GM21515 (cell line): ENCODE results near the gene MIPOL1.

Source experiments
- ATAC-seq: cut with Tn5 transposase; IDR thresholded peaks from one replicate; pipeline ENCODE4 v1.9.1; 2021; ENCODE audit not compliant: unreplicated experiment

The MIPOL1 gene

DNA sequence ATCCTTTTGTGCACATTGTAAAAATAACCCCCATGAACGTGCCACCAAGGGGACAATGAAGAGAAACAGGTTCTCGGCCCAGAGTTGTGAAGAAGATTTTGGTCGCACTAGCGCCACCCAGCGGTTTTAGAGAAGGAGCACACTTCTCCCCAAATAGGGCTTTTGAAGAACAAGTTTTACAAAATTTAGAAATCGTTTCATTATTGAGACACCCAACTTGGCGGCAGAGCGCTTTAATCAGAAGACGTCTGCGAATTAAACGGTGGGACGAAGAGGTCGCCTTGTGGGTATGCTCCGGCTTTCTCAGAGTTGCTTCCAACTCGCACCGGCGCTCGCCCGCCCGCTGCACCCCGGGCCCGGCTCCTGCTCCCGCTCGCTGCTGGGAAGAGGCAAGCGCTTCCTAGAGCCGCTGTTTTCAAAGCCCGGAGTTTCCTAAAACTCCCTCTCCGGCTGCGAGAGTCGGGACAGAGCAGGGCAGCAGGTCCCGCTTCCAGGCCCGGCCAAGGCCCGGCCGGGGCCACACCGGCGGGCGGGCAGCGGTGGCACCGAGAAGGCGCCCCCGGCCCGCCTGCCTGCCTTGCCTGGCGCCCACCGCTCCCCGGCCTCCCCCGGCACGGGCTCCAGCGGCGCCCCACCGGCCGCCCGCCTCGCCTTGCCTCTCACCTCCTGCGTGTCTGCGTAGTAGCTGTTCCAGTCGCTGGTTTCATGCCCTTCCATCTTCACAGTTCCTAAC, 396.7 kb downstream of the MIPOL1 start:
- no peak for ATAC-seq

DNA sequence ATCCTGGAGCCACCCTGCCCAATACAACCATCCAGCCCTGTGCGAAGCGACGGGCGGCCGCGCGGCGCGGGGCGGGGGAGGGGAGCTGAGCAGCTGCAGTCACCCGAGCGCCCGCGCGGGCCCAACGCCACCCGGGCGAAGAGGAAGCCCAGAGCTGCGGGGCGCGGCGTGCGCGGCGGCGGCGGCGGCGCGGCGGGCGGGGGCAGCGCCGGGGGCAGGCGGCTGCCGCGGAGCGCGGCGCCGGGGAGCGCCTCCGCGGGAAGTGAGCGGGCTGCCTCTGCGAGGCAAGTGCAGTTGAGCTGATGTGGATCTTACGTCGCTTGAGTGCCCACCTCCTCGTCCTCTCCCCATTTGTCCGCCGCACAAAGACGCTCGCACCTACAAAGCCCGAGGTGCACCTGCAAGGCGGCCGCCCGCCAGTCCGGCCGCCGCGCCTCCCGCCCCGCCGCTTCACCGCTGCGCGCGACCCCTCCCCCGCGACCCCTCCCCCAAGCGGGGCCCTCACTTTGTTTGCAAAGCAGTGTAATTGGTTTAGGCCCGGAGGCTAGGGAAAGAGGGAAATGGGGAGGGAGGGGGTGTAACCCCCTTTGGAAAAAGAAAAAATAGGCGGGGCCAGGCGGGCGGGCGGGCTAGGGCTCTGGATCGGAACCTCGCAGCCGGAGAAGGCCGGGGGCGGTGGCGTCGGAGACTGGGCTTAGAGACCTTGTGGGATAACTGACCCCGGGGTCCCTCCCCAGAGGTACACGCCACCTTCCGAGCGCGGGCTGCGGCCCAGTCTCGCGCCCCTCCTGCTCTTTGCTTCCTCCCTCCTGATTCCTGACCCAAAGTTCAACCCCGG, 397.5 kb downstream of the MIPOL1 start, which contains the start of the genes FOXA1 and TTC6:
TSS of gene FOXA1 (minus strand) at position 279 of the 838 bp plus-strand sequence. CDS start at position 2, 277 bp downstream.
TSS of gene TTC6 (plus strand) at position 659 of the 838 bp plus-strand sequence. CDS start 26,436 bp downstream, outside the sequence.
- no peak for ATAC-seq

- ATAC-seq, result no peak
These were observed 398.3 kb downstream of the MIPOL1 start for GRCh38 chr14:37595809-37596621.

- ATAC-seq, result no peak
These were observed 399.2 kb downstream of the MIPOL1 start for GRCh38 chr14:37596790-37597472.

DNA sequence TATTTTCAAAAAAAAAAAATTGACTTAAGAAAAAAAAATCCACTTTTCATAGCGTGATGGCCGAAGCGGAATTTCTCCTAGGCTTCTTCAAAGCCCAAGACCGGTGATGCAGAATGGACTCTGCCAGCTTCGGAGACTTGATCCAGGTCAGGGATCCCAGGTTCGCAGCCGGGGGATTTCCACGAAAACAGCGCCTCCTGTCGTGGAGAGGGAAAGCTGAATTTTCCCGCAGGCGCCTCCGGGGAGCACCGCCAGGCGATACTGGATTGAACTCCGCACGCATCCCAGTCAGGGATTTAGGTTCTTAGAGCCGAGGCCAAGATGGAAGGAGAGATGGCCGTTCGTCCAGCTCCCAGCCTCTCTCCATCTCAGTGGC, 399.8 kb downstream of the MIPOL1 start:
- ATAC-seq, result no peak

DNA sequence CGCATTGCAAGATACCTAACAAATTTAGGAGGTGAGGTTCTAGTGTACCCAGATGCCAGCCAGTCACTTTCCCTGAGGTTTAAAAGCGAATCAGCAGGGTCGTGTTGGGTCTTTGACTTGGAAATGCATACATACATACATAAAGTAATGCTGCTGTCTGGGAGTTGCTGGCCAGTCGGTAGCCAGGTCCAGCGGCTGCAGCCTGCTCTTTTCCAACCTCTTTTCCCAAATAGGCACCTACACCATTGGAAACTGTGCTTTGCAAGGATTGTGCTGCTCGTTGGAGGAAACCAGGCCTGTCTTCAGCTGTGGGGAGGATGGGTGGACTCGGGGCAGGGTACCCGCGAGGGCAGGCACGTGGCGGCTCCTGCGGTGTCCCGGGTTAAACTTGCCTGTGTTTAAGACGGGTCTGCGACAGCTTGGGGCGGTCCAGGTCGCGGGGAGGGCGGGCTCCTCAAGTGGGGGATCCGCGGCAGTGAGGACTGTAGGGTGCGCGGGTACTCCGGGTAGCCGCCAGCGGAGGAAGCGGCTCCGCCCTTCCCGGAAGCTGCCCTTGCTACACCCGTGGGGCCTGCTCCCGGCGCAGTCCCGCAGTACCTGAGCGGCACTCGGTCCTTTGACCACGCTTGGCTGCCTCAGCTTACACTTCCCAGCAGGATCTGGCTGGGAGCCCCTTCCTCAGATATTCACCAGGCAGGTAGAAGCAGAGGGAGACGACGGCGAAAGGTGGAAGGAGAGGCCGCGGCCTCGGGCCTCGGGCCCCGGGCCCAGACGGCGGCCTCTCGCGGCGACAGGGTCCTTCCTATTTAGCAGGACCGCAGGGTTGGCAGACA, 400.4 kb downstream of the MIPOL1 start:
- no peak for ATAC-seq

- ATAC-seq, result no peak
These were observed 401.2 kb downstream of the MIPOL1 start for GRCh38 chr14:37598747-37599506.

DNA sequence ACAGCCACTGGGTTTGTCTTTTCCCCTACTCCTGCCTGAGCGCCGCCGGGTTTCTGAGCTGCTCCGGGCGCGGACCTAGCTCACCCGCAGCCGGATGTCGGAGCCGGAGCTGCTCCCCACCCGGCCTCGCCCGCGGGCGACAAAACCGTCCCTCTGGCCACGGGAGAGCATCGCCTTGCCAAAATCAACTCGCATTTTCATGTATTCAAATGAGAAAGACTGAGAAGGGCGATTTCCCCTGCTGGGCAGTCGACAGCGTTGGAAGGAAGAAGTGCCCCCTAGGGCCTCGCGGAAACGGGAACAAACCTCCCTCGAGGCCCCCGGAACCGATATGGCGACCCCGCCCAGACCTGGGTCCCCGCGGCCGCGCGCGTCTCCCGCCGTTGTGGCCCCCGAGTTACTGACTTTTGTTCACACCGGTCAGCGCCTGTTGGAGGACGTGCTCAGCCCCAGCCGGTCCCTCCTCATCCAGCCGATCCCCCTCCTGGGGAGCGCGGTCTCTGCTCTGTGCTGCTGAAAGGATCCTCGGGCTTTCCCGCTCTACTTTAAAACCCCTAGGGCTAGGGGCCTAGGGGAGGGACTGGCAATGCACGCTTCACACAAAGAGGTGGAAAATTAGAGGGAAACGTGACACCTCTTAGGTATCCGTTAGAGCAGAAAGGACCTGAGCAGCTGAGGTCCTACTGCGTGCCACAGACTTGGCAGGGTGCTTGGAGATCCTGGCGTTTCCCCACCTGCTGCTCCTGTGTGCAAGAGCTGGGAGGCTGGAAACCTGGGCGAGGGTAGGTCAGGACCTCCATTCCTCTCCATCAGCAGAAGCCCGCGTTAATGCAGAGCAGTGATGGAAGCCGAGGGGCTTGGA, 402.0 kb downstream of the MIPOL1 start:
- ATAC-seq, result no peak

DNA sequence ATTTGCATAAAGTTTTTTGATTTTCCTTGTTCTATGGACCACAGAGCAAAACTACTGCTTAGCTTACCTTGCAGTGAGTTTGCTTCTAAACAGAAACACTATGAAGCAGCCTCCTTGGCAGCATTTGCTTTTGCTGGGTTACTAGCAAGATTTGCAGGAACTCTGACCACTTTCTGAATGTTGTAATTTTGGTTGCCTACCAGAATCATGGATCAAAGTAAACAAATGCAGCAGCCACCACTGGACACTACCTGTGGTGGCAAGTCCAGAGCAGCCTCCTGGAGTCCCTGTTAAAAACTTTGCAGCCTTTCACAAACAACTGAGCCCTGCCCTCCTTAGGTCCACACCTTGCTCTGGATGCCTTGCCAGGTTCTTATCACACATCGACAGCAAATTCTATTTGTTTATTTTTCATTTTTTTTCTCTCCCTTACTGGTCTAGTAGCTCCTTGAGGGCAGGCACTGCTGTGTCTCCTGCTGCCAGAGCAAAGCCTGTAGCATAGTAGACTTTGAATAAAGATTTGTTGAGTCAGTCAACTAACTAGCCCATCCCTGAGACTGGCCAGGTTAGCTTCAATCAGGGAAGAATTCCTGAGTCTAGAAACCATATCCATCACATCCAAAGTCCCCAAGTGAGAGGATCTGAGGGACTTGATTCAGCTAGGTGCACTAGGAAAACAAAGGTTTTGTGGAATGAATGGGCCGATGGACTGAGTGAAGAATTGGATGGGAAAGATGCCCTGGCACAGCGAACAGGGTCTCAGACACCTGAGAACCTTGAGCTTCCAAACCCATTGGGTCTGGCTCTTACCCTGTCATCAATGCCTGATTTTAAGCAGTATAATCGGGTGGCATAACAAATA, 403.4 kb downstream of the MIPOL1 start:
- ATAC-seq, result no peak

GRCh38 chr14:37601865-37602264, 404.1 kb downstream of the MIPOL1 start:
- ATAC-seq, result no peak
